GM19238 (cell line): Measurements from ENCODE around the gene DEPDC5.
"Not testable (repeated sequence)": the region's sequence is repeated elsewhere in the genome, so short reads cannot be mapped to it uniquely, and the experiment has no call there.

Experiments used
- DNase-seq: peaks from one replicate; pipeline ENCODE4 v3.0.0; 2011; ENCODE audit warnings: low spot score; ENCODE audit not compliant: insufficient read length

Gene DEPDC5

GRCh38 chr22:31814942-31815341, 61.1 kb downstream of the DEPDC5 start:
- no peak for DNase-seq

GRCh38 chr22:31815383-31815814, 61.6 kb downstream of the DEPDC5 start:
- DNase-seq: not testable (repeated sequence)

- no peak for DNase-seq
Observed at GRCh38 chr22:31816750-31817149, 62.9 kb downstream of the DEPDC5 start.

DNA sequence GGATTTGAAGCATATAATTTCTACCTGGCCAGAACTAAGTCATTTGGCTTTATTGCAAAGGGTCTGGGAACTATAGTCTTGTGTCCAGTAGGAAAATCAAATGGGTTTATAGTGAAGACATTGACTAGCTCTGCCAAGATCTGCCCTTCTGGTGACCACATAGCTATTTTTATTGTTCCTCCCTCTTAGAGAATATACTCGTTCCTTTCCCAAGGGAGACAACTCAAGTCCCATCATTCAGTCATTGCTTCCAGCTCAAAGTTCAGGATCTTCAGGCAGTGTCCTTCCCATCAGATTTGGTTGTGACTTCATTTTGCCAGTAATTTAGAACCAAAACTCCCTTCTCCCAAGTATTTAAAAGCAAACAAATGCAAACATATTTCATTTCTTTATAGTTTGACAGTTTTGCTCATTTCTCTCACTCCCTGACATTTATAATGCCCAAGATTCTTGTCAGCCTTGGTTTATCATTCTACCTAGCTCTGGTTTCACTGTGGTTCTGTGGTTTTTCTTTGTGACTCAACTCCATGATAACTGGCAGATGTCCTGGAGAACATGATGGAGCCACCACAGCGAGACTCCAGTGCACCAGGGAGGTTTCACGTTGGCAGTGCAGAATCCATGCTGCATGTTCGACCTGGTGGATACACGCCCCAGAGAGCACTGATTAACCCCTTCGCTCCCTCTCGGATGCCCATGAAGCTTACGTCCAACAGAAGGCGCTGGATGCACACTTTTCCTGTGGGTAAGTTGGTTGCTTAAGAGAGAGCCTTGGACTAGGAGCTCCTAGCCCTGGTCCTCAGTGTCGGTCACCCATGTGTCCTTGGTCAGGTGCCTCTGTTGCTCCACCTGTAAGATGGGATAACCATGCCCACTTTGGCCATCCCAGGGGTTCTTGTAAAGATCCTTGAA, 64.9 kb downstream of the DEPDC5 start:
- DNase-seq: no peak

DNA sequence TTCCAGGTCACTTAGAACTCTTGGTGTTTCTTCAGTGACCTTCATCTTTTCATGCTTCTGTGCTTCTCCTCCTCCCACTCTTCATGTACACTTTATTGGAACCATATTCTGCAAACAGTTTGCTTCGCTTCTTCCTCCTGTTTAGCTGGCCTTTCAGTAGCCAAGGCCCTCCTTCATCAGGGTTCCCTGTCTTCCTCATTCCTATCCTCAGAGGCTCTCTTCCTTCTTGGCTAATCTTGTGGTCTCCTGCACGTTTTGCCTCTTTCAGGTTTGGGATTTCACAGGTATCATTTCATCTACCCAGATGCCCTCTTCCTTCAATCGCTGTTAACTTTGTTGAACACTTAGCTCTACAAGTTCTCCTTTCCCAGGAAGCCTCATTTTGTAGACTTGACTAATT, 66.8 kb downstream of the DEPDC5 start:
- no peak for DNase-seq

DNA sequence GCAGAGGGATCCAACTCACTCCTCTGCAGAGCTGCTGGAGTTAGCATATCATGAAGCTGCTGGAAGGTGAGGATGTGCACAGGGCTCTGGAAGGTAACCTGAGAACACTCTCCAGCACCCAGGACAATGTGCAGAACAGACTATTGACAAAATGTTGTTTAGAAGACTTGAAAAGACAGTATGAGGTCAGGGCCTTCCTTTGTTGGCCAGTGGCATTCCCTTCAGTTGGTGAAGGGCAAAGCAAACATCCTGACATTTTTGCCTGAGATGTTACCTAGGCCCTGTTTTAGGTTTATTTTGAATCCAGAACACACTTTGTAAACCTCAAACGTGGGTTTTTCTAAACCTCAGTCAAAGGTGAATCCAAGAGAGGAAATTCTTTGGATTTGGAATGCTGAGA, 67.8 kb downstream of the DEPDC5 start:
- no peak for DNase-seq

GRCh38 chr22:31822523-31822922, 68.7 kb downstream of the DEPDC5 start:
- DNase-seq: no peak

DNA sequence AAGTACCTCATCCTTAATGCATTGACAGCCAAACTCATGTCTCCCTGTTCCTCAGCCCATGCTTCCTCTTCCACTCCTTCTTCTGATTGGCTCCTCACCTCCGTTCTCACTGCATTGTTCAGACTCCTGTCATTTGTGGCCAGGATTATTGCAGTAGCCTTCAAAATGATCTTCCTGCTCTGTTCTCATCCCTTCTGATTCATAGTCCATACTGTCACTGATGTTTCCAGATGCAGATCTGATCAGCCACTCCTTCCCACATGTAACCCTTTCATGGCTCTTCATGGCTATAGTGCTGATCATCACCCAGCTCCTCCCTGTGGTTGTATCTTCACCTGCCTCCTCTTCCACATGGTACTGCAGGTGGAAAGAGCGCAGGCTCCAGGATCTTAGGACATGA, 71.7 kb downstream of the DEPDC5 start:
- DNase-seq: no peak

DNA sequence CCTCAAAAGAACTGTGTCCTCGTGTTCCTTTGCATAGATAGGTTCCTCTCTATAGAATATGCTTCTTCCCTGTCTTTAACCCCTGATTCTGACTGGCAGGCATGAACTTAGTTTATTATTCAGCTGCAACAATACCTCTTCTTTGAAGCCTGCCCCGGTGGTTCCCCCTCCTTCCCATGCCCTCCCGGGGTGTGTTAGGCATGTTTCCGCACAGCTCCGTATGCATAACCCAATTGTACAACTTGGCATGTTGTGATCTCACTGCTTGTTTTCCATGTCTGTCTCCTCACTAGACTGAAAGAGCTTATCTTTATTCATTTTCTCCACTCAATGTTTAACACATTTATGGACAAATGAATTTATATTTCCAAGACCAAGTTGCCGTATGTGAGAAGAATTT, 72.6 kb downstream of the DEPDC5 start:
- DNase-seq: no peak

DNA sequence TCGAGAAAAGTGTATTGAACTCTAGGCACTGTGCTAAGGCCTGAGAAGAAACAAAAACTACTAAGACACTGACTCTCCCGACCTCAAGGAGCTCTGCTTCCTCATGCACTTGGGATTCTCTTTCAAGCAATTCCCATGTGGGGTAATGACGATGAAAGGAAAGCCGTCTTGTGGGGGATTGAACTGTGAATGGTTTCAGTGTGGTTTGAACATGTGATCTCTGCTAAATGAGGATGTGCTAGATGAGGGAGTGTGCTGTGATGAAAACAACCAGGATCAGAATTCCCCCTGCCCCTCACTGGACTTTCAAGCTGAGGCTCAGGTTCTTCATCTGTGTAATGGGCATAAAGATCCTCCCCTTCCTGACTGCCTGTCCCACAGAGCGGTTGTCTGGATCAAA, 74.9 kb downstream of the DEPDC5 start:
- no peak for DNase-seq

- DNase-seq: no peak
Observed at GRCh38 chr22:31829505-31829904, 75.7 kb downstream of the DEPDC5 start.

DNA sequence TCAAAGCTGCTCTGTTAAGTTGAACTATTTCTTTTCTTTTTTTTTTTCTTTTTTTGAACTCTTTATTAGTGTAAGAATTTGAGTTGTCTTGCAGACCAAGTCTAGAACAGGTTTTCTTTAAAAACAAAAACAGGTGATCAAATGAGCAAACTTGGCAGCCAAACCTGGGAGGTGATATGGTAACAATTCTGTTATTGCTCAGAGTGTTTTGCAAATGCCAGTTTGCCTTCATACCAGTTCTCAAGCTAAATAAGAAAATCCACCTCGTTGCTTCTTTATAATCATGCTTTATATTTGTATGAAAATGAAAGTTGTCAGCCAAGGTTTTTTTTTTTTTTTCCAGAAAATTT, 76.9 kb downstream of the DEPDC5 start:
- DNase-seq: no peak

GRCh38 chr22:31833930-31834329, 80.1 kb downstream of the DEPDC5 start:
- no peak for DNase-seq

DNA sequence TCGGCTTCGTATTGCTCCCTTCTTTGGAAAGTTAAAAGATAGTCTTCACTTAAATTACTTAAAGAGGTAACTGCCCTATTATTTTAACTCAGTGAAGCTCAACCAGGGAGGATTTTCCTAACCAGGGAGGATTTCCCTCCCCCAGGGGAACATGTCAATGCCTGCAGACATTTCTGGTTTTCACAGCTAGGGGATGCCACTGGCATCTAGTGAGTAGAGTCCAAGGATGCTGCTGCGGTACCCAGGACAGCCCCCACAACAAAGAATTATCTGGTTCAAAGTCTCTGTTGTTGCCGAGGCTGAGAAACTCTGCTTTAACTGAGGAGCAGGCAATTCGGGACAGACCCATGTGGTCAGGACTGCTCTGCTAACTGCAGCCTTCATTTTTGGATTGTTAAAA, 82.2 kb downstream of the DEPDC5 start:
- DNase-seq: no peak

DNA sequence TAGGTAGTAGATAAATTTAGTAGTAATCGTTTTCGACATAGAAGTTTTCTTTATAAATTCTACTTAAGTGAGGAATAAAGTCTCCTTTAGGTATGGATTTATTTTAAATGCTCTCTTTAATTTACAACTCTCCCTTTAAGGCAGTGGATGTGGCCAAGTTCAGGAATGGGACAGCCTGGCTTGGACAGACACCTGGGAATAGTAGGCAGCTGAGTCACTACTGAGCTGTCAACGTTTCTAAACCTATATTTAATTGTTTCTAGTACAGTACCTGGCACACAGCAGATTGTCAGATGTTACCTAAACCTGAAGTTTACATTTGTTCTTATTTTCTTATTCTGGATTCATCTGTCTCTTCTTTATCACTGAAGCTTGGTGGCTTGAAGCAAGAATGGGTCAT, 85.1 kb downstream of the DEPDC5 start:
- no peak for DNase-seq

DNA sequence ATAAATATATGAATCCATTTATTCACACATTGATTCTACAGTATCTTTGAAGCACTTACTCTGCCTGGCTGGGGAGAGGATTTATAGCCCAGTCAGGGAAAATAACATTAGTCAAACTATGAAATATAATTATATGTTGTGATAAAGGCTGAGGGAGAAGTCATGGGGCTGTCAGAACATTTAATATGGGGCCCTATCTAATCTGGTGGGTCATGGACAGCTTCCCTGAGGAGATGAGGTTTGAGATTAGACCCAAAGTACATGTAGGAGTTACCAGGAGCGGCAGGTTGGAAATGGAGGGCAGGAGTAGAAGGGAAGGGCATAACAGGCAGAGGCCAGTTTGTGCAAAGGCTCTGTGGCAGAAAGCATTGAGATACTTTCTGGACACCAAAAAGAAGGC, 86.2 kb downstream of the DEPDC5 start:
- DNase-seq: no peak

DNA sequence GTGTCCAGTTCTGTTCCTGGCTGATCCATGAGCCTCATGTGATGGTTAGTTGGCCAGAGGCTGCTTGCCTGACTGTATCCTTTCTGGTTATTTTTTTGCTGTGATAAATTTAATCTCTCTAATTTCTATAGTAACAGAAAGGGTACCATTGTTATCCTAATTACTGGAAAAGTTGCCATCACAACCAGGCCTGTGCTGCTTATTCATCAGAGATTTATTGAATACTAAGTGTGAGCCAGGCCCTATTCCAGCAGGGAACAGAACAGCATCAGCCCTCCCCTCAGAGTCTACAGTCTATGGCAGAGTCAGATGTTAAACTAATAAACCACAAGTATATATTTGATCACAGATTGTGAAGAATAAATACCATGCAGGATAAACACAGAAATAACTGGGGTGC, 86.8 kb downstream of the DEPDC5 start:
- DNase-seq: no peak

GRCh38 chr22:31841078-31841827, 87.4 kb downstream of the DEPDC5 start:
- no peak for DNase-seq

DNA sequence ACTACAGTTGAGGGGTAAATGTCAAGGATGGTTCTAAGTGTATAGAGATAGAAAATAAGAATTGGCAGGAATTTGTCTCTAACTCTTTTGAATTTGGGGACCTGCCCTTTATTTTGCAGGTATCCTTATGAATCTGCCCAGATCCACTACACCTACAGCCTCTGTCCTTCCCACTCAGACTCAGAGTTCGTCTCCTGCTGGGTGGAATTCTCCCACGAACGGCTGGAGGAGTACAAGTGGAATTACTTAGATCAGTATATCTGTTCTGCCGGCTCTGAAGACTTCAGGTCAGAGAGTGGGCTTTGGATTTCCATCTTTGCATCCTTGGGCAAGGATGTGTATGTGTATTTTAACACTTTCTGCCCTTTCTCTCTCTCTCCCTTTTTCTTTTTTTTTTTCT, 89.7 kb downstream of the DEPDC5 start:
- DNase-seq: no peak

- no peak for DNase-seq
Observed at GRCh38 chr22:31844941-31845340, 91.1 kb downstream of the DEPDC5 start.

GRCh38 chr22:31846161-31847115, 92.6 kb downstream of the DEPDC5 start:
- DNase-seq: no peak

DNA sequence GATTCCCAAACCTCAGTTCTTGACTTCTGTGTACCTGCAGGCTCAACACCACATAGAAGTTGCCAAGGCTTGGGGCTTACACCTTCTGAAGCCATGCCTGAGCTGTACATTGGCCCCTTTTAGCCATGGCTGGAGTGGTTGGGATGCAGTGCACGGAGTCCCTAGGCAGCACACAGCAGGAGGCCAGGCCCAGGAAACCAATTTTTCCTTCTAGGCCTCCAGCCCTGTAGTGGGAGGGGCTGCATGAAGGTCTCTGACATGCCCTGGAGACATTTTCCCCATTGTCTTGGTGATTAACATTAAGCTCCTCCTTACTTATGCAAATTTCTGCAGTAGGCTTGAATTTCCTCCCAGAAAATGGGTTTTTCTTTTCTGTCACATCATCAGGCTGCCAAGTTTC, 94.6 kb downstream of the DEPDC5 start:
- no peak for DNase-seq
